22Rv1 (cell line): ENCODE measurements around the gene DCUN1D2.

Experiments used
- CTCF ChIP-seq: fragments of 450-650 bp; IDR thresholded peaks from 2 replicates; pipeline ENCODE4 v1.5.1; 2017; ENCODE audit warnings: mild to moderate bottlenecking
- ZFX ChIP-seq: fragments of 450-650 bp; IDR thresholded peaks from 2 replicates; pipeline ENCODE4 v1.6.1; 2017; ENCODE audit warnings: antibody characterized with exemption, borderline replicate concordance

- TF ChIP-seq CTCF (no peak), ZFX (no peak)
Observed at GRCh38 chr13:113430378-113431110, 60.0 kb downstream of the DCUN1D2 start.
